IMR-90 (cell line): ENCODE data around the gene SETDB1. TPM values are rescaled to one million over a fixed set of nuclear protein-coding genes. Genes with fewer than 3 reads are reported as not detected.

Source experiments
- ATAC-seq: fragments of 200-7000 bp; cut with Tn5 transposase; 2 replicates; pipeline ENCODE4 v1.9.1; 2020; ENCODE audit warnings: low read depth, mild to moderate bottlenecking, moderate library complexity
- BruUV-seq: library from RNA; stranded (reverse); fragments of 400-500 nt; replicated peaks from 2 replicates; lab custom pipeline; 2021; lab: Mats Ljungman, UMichigan
- CTCF ChIA-PET: fragments of 300-600 bp; formaldehyde crosslinking; extraction: SDS; loops from one replicate; lab custom pipeline; 2021; ENCODE audit warnings: antibody characterized with exemption; lab: Yijun Ruan, JAX
- POLR2A ChIA-PET: fragments of 300-600 bp; sonication (Branson Sonifier 250); formaldehyde crosslinking; loops from one replicate; lab custom pipeline; 2022; ENCODE audit warnings: antibody characterized with exemption; ENCODE audit not compliant: unreplicated experiment; lab: Charles Lee
- DNase-seq: peaks from one replicate; pipeline ENCODE4 v3.0.0; 2013
- H2AFZ ChIP-seq: replicated peaks from 2 replicates; pipeline ENCODE3; 2013; ENCODE audit warnings: low read length, mild to moderate bottlenecking; ENCODE audit not compliant: poor library complexity
- H2AK5ac ChIP-seq: 2 replicates; pipeline ENCODE4 v1.6.1; 2013; ENCODE audit warnings: low read depth, low read length, inconsistent platforms
- H2AK9ac ChIP-seq: replicated peaks from 2 replicates; pipeline ENCODE3; 2013; ENCODE audit warnings: mild to moderate bottlenecking, low read depth, low read length, moderate library complexity; ENCODE audit not compliant: poor library complexity
- H2BK120ac ChIP-seq: 2 replicates; pipeline ENCODE4 v1.6.1; 2013; ENCODE audit warnings: low read depth, low read length, inconsistent platforms
- H2BK15ac ChIP-seq: 3 replicates; pipeline ENCODE4 v1.6.1; 2013; ENCODE audit warnings: low read depth, low read length, inconsistent platforms
- H2BK20ac ChIP-seq: 2 replicates; pipeline ENCODE4 v1.6.1; 2013; ENCODE audit warnings: low read depth, mild to moderate bottlenecking, inconsistent platforms, low read length, moderate library complexity
- H2BK5ac ChIP-seq: 2 replicates; pipeline ENCODE4 v1.6.1; 2013; ENCODE audit warnings: mild to moderate bottlenecking, low read depth, low read length, inconsistent platforms; ENCODE audit not compliant: poor library complexity, severe bottlenecking
- H3K14ac ChIP-seq: replicated peaks from 2 replicates; pipeline ENCODE4 v1.6.1; 2013; ENCODE audit warnings: low read depth, low read length, inconsistent platforms
- H3K18ac ChIP-seq: 2 replicates; pipeline ENCODE4 v1.6.1; 2013; ENCODE audit warnings: low read depth, low read length, control low read depth
- H3K23ac ChIP-seq: 2 replicates; pipeline ENCODE4 v1.6.1; 2013; ENCODE audit warnings: low read depth, low read length, inconsistent platforms
- H3K27ac ChIP-seq: 2 replicates; pipeline ENCODE4 v1.5.1; 2013; ENCODE audit warnings: mild to moderate bottlenecking, control low read depth, low read length; ENCODE audit not compliant: insufficient read depth
- H3K27me3 ChIP-seq: 2 replicates; pipeline ENCODE4 v1.6.1; 2013; ENCODE audit warnings: low read length; ENCODE audit not compliant: control insufficient read depth, insufficient read depth
- H3K36me3 ChIP-seq: 2 replicates; pipeline ENCODE4 v1.6.1; 2013; ENCODE audit warnings: low read length, mixed read lengths; ENCODE audit not compliant: control insufficient read depth, insufficient read depth
- H3K4ac ChIP-seq: 2 replicates; pipeline ENCODE4 v1.6.1; 2013; ENCODE audit warnings: low read depth, low read length, inconsistent platforms
- H3K4me1 ChIP-seq: 2 replicates; pipeline ENCODE4 v1.6.1; 2013; ENCODE audit warnings: low read length, mixed read lengths; ENCODE audit not compliant: control insufficient read depth, insufficient read depth
- H3K4me2 ChIP-seq: 2 replicates; pipeline ENCODE4 v1.6.1; 2013; ENCODE audit warnings: low read depth, mild to moderate bottlenecking, control low read depth, low read length, moderate library complexity
- H3K4me3 ChIP-seq: 2 replicates; pipeline ENCODE4 v1.5.1; 2013; ENCODE audit warnings: low read depth, mild to moderate bottlenecking, control low read depth, low read length, moderate library complexity; ENCODE audit not compliant: insufficient read depth
- H3K56ac ChIP-seq: 2 replicates; pipeline ENCODE4 v1.6.1; 2013; ENCODE audit warnings: low read length, inconsistent platforms; ENCODE audit not compliant: insufficient read depth; ENCODE audit errors: extremely low read depth
- H3K79me1 ChIP-seq, 2 experiments: 2 replicates each; pipeline ENCODE4 v1.6.1; 2013; ENCODE audit warnings: low read length in 2 of 2, inconsistent platforms in 1 of 2, low read depth in 1 of 2
- H3K9ac ChIP-seq: 2 replicates; pipeline ENCODE4 v1.6.1; 2013; ENCODE audit warnings: low read depth, low read length, control low read depth
- H3K9me1 ChIP-seq: 2 replicates; pipeline ENCODE4 v1.6.1; 2013; ENCODE audit warnings: low read length, inconsistent platforms; ENCODE audit not compliant: insufficient read depth
- H3K9me3 ChIP-seq: 2 replicates; pipeline ENCODE4 v1.6.1; 2013; ENCODE audit warnings: low read length; ENCODE audit not compliant: control insufficient read depth, insufficient read depth
- H4K20me1 ChIP-seq: 2 replicates; pipeline ENCODE4 v1.6.1; 2013; ENCODE audit warnings: low read length, inconsistent platforms; ENCODE audit not compliant: insufficient read depth
- H4K5ac ChIP-seq: 2 replicates; pipeline ENCODE4 v1.6.1; 2013; ENCODE audit warnings: mild to moderate bottlenecking, low read depth, low read length, control low read depth
- H4K8ac ChIP-seq, 2 experiments: 2 replicates each; pipeline ENCODE4 v1.6.1; 2013; ENCODE audit warnings: low read depth in 2 of 2, low read length in 2 of 2, control low read depth in 1 of 2, inconsistent platforms in 1 of 2
- H4K91ac ChIP-seq: 2 replicates; pipeline ENCODE4 v1.6.1; 2013; ENCODE audit warnings: low read depth, low read length, inconsistent platforms; ENCODE audit not compliant: insufficient read depth
- BHLHE40 ChIP-seq: fragments of 150-350 bp; IDR thresholded peaks from 2 replicates; pipeline ENCODE4 v1.6.1; 2016; ENCODE audit warnings: mild to moderate bottlenecking, low read depth, low read length
- CEBPB ChIP-seq: IDR thresholded peaks from 2 replicates; pipeline ENCODE4 v1.6.1; 2012; ENCODE audit warnings: low read depth, low read length, improper control_type of control experiment
- CTCF ChIP-seq: conservative IDR thresholded peaks from 2 replicates; pipeline ENCODE4 v1.5.1; 2012; ENCODE audit warnings: mild to moderate bottlenecking, low read depth, low read length, improper control_type of control experiment
- FOS ChIP-seq: fragments of 150-350 bp; IDR thresholded peaks from 2 replicates; pipeline ENCODE4 v1.6.1; 2016; ENCODE audit warnings: low read depth, low read length
- MAFK ChIP-seq: IDR thresholded peaks from 2 replicates; pipeline ENCODE4 v1.6.1; 2012; ENCODE audit warnings: low read depth, low read length, improper control_type of control experiment
- MXI1 ChIP-seq: IDR thresholded peaks from 2 replicates; pipeline ENCODE4 v1.6.1; 2012; ENCODE audit warnings: low read depth, mild to moderate bottlenecking, low read length, moderate library complexity, borderline replicate concordance
- RAD21 ChIP-seq: IDR thresholded peaks from 2 replicates; pipeline ENCODE4 v1.6.1; 2012; ENCODE audit warnings: low read length, improper control_type of control experiment
- RFX5 ChIP-seq: IDR thresholded peaks from 2 replicates; pipeline ENCODE4 v1.8.0; 2012; ENCODE audit warnings: low read depth, mild to moderate bottlenecking, low read length, moderate library complexity
- dilution Hi-C: fragments of 300-500 bp; cut with HindIII; formaldehyde crosslinking; loops from one replicate; pipeline ENCODE4 v1.14.3; 2018; ENCODE audit warnings: low sequenced_read_pairs; ENCODE audit not compliant: unreplicated experiment
- in situ Hi-C: fragments of 300-500 bp; cut with MboI; formaldehyde crosslinking; loops from 3 replicates; pipeline ENCODE4 v1.14.3; 2019; ENCODE audit warnings: low sequenced_read_pairs, inconsistent platforms, mixed read lengths
- intact Hi-C: fragments of 100-400 bp; cut with micrococcal nuclease; formaldehyde crosslinking; loops from 2 replicates; pipeline ENCODE4 v1.10.0; 2022
- polyA plus RNA-seq, 3 experiments: library from polyadenylated mRNA; depleted of rRNA; stranded (reverse); fragments of >200 nt; gene quantifications; 2 replicates each; pipeline ENCODE4 v1.2.3, GENCODE V29; 2012; ENCODE audit warnings: low replicate concordance in 1 of 3
- total RNA-seq: library from RNA; depleted of rRNA; stranded (reverse); fragments of >200 nt; gene quantifications from 2 replicates; pipeline ENCODE4 v1.2.3, GENCODE V29; 2012

SETDB1 gene
- total and polyA plus RNA-seq, 2 of the 4 experiments (the other 2 are of a cell fraction), result 18.7 to 22.9 TPM

DNA sequence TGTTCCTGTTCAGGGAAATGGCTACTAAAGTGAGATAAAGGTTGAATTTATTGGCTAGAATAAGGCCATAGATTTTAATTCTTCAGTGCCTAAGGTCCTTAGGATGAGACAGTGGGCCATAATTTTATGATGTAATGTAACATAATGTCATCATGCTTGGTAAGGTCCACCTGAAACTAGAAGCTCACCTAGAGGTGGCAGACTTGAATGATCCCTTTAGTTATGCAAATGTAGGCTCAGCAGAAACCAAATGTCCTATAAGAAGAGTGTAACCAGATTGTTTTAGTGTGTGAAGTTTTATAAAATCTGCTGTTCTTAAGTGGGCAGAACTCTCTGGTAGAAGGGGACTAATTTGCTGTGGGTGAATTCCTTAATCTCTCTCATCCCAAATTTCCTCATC, 13.5 kb upstream of the SETDB1 start:
- Histone ChIP-seq H3K4me1 (no peaks in the 10 kb centered on the region), H3K23ac (no peak overlapping the region), H2BK15ac (no peak overlapping the region), H2BK120ac (no peak overlapping the region), H2AK9ac (no peak overlapping the region), H2BK5ac (no peak overlapping the region), H3K27me3 (no peaks in the 10 kb centered on the region; the same call in 1 of the 2 replicates), H3K4ac (no peak overlapping the region), H4K5ac (no peak overlapping the region), H4K20me1 (no peaks in the 10 kb centered on the region), H2AK5ac (no peak overlapping the region), H3K27ac (no peak overlapping the region), H3K4me3 (no peak overlapping the region), H3K36me3 (no peaks in the 10 kb centered on the region), H3K14ac (no peak overlapping the region), H3K79me1 (no peaks in the 10 kb centered on the region), H3K9ac (no peak overlapping the region), H4K91ac (no peak overlapping the region), H2BK20ac (no peak overlapping the region), H3K9me1 (0 out of 2 replicates have a peak, but pooled peaks cover 7% of the 10 kb centered on the region), H3K18ac (no peak overlapping the region), H3K4me2 (no peak overlapping the region), H3K9me3 (no peaks in the 10 kb centered on the region), H2AFZ (no peak overlapping the region), H4K8ac (no peak overlapping the region), H3K56ac (no peak overlapping the region)
- in situ Hi-C loops (no loop called here), intact Hi-C loops (no loop called here), dilution Hi-C loops (no loop called here)
- ATAC-seq, result no peak
- ChIA-PET CTCF (interaction anchor here (1.1 kb wide), 1 partner anchor 10 kb away, joined by 4 read pairs; no protein-coding TSS in a partner anchor), POLR2A (no interaction called here)
- DNase-seq, result no peak
- TF ChIP-seq BHLHE40 (no peak), CTCF (no peak), MXI1 (no peak), RFX5 (no peak), FOS (no peak), RAD21 (no peak), CEBPB (no peak), MAFK (no peak)
- no TSS peak for BruUV-seq
